WERI-Rb-1 (cell line): Measurements from ENCODE around the gene ENOX1.

Source experiments
- DNase-seq: peaks from one replicate; pipeline ENCODE4 v3.0.0-alpha.2; 2020
- H3K27ac ChIP-seq: fragments of 250-450 bp; sonication (Bioruptor Pico); 2 replicates; pipeline ENCODE4 v1.5.1; 2020; ENCODE audit warnings: mild to moderate bottlenecking, moderate library complexity
- H3K27me3 ChIP-seq: fragments of 250-450 bp; sonication (Bioruptor Pico); 2 replicates; pipeline ENCODE4 v1.5.1; 2021; ENCODE audit warnings: mild to moderate bottlenecking, low read depth, moderate library complexity; ENCODE audit not compliant: insufficient read depth, severe bottlenecking
- H3K36me3 ChIP-seq: fragments of 250-450 bp; sonication (Bioruptor Pico); 2 replicates; pipeline ENCODE4 v1.5.1; 2020; ENCODE audit warnings: mild to moderate bottlenecking, moderate library complexity
- H3K4me3 ChIP-seq: 2 replicates; pipeline ENCODE4 v1.5.1; 2011; ENCODE audit warnings: low read depth, mild to moderate bottlenecking, control low read depth, low read length
- H3K9me3 ChIP-seq: fragments of 250-450 bp; sonication (Bioruptor Pico); 2 replicates; pipeline ENCODE4 v1.5.1; 2021; ENCODE audit warnings: mild to moderate bottlenecking, moderate library complexity; ENCODE audit not compliant: severe bottlenecking
- TF ChIP-seq, protein P1 (sequence below): IDR thresholded peaks from 2 replicates; pipeline ENCODE4 v1.5.1; 2011; ENCODE audit warnings: low read depth, mild to moderate bottlenecking, control low read depth, inconsistent platforms, low read length

The ENOX1 gene

DNA sequence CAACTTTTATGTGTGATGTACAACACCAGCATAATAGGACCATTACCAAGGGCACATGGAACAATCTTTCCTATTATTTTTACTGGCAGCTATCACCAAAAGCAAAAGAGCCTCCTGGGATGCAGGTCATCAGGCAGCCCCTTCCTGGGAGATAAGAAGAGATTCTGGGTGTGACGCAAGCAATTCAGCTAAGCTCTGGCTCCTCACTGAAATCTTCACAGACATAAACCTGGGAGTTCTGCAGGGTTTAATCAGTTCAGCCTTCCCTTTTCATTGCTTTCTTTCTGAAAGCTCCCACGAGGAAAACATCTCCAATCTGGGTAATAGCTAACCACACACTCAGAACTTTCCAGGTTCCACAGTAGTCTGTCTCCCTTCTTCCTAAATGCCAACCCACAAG, 341.1 kb downstream of the ENOX1 start:
- Histone ChIP-seq H3K4me3 (no peak overlapping the region), H3K27ac (no peak overlapping the region), H3K27me3 (no peaks in the 10 kb centered on the region), H3K36me3 (no peaks in the 10 kb centered on the region), H3K9me3 (no peaks in the 10 kb centered on the region)
- TF ChIP-seq, protein P1, sequence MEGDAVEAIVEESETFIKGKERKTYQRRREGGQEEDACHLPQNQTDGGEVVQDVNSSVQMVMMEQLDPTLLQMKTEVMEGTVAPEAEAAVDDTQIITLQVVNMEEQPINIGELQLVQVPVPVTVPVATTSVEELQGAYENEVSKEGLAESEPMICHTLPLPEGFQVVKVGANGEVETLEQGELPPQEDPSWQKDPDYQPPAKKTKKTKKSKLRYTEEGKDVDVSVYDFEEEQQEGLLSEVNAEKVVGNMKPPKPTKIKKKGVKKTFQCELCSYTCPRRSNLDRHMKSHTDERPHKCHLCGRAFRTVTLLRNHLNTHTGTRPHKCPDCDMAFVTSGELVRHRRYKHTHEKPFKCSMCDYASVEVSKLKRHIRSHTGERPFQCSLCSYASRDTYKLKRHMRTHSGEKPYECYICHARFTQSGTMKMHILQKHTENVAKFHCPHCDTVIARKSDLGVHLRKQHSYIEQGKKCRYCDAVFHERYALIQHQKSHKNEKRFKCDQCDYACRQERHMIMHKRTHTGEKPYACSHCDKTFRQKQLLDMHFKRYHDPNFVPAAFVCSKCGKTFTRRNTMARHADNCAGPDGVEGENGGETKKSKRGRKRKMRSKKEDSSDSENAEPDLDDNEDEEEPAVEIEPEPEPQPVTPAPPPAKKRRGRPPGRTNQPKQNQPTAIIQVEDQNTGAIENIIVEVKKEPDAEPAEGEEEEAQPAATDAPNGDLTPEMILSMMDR: no peak
- no peak for DNase-seq

- no peak overlapping the region for H3K27ac ChIP-seq
- no peaks in the 10 kb centered on the region for H3K36me3 ChIP-seq
- H3K4me3 ChIP-seq: no peak overlapping the region
- no peak for DNase-seq
- H3K9me3 ChIP-seq: no peaks in the 10 kb centered on the region
- TF ChIP-seq, protein P1: no peak
- H3K27me3 ChIP-seq: no peaks in the 10 kb centered on the region
These were observed 342.7 kb downstream of the ENOX1 start for GRCh38 chr13:43444081-43444480.

DNA sequence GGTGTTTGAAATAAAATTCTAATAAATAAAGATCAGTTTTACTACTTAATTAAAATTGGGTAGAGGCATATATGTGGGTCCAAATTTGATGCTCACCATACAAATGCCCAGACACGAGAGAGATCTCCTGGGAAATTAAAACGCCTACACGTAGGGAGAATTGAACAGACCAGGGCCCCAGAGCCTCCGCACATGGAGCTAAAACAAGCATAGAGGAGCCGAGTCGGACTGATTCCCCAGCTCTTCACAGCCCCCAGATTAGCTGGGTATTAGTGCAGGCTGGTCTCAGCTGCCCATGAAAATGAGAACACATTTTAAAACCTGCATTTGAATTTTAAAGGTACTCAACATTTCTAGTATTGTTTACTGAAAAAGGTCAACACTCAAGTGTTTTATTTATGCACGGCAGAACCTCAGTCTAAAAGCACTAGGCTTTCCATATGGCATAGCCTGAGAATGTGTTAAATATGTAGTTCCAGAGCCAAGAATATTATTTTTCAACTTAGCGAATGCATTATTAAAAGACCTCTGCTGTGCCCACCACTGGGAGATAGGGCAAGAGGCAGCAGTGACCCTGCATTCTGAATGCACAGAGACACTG, 344.8 kb downstream of the ENOX1 start:
- Histone ChIP-seq H3K36me3 (no peaks in the 10 kb centered on the region), H3K4me3 (peak overlapping the region; percentile 18; the same call in 1 of the 2 replicates), H3K9me3 (no peaks in the 10 kb centered on the region), H3K27ac (no peak overlapping the region), H3K27me3 (no peaks in the 10 kb centered on the region)
- peak; percentile 35 for DNase-seq
- TF ChIP-seq, protein P1: no peak

DNA sequence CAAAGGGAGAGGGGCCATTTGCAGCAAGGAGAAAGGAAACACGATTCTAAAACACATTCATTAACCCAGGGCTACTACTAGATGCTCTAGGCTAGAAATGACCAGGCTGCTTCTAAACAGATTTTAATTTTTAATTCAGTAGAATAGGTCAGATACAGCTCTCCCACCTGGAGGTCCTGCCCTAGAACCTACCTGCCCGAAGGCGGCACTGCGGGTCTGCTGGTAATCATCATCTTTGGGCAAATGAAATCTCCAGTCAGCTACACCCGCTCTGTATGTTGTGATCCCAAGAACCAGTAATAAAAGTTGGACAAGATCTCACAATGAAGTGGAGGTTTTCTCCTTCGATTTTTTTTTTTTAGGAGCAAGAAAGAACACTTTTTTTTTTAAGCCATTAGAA, 345.3 kb downstream of the ENOX1 start:
- H3K36me3 ChIP-seq: no peaks in the 10 kb centered on the region
- peak; percentile 62 for DNase-seq
- TF ChIP-seq, protein P1: peak; percentile 64; the same call in 1 of the 2 replicates
- peak overlapping the region; percentile 18; the same call in 1 of the 2 replicates for H3K4me3 ChIP-seq
- H3K9me3 ChIP-seq: no peaks in the 10 kb centered on the region
- no peaks in the 10 kb centered on the region for H3K27me3 ChIP-seq
- no peak overlapping the region for H3K27ac ChIP-seq

DNA sequence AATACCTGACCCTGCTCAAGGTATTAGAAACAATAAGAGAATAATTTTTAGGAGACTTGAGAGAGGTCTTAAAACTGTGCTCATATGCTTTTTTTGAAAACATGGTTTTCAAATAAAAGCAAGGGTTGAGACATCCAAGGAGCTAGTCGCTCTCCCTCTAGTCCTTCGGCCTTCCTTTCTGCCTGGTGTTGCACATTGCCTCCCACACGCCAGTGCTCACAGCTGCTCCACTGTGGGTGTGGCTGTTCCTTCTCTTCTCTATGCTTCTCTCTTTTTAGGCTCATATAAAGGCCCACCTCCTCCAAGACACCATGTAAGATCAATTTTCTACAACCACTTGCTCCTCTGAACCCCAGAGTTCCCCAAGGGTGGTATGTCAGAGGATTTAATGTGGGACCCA, 352.6 kb downstream of the ENOX1 start:
- no peaks in the 10 kb centered on the region for H3K9me3 ChIP-seq
- no peaks in the 10 kb centered on the region for H3K36me3 ChIP-seq
- DNase-seq: no peak
- no peak overlapping the region for H3K27ac ChIP-seq
- TF ChIP-seq, protein P1: no peak
- H3K27me3 ChIP-seq: no peaks in the 10 kb centered on the region
- no peak overlapping the region for H3K4me3 ChIP-seq

GRCh38 chr13:43433691-43434141, 353.1 kb downstream of the ENOX1 start:
- H3K27ac ChIP-seq: no peak overlapping the region
- no peaks in the 10 kb centered on the region for H3K9me3 ChIP-seq
- no peak for DNase-seq
- TF ChIP-seq, protein P1: no peak
- H3K27me3 ChIP-seq: no peaks in the 10 kb centered on the region
- H3K36me3 ChIP-seq: no peaks in the 10 kb centered on the region
- no peak overlapping the region for H3K4me3 ChIP-seq
